VCaP (cell line): Measurements from ENCODE around the gene DTNB.

Experiments
- H3K27ac ChIP-seq: fragments of 450-650 bp; 2 replicates; pipeline ENCODE4 v1.5.1; 2017
- TF ChIP-seq, protein P1 (sequence below): fragments of 450-650 bp; conservative IDR thresholded peaks from 2 replicates; pipeline ENCODE4 v1.5.1; 2017; ENCODE audit warnings: mild to moderate bottlenecking, moderate library complexity

The DTNB gene

GRCh38 chr2:25620711-25621110, 52.7 kb downstream of the DTNB start:
- H3K27ac ChIP-seq = no peak overlapping the region
- TF ChIP-seq, protein P1, sequence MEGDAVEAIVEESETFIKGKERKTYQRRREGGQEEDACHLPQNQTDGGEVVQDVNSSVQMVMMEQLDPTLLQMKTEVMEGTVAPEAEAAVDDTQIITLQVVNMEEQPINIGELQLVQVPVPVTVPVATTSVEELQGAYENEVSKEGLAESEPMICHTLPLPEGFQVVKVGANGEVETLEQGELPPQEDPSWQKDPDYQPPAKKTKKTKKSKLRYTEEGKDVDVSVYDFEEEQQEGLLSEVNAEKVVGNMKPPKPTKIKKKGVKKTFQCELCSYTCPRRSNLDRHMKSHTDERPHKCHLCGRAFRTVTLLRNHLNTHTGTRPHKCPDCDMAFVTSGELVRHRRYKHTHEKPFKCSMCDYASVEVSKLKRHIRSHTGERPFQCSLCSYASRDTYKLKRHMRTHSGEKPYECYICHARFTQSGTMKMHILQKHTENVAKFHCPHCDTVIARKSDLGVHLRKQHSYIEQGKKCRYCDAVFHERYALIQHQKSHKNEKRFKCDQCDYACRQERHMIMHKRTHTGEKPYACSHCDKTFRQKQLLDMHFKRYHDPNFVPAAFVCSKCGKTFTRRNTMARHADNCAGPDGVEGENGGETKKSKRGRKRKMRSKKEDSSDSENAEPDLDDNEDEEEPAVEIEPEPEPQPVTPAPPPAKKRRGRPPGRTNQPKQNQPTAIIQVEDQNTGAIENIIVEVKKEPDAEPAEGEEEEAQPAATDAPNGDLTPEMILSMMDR = no peak

DNA sequence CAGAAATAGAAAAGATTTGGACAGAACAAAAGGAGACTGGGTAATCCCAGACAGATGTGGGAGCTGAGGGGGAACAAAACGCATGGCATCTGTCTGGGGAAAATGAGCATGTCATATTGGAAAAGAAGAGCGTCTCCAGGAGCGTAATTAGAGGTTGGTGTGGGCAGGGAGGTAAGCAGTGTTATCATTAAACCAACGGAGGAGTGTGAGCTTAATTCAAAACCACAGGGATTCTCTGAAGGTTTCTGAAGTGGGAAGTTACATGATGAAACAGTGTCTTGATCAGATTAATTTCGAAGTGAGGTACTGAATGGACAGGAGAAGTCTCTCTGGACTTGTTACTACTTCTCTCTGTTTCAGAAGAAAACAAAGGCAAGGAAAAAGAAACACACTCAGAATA, 53.3 kb downstream of the DTNB start:
- peak overlapping the region; percentile 50; the same call in 1 of the 2 replicates for H3K27ac ChIP-seq
- TF ChIP-seq, protein P1 = no peak

DNA sequence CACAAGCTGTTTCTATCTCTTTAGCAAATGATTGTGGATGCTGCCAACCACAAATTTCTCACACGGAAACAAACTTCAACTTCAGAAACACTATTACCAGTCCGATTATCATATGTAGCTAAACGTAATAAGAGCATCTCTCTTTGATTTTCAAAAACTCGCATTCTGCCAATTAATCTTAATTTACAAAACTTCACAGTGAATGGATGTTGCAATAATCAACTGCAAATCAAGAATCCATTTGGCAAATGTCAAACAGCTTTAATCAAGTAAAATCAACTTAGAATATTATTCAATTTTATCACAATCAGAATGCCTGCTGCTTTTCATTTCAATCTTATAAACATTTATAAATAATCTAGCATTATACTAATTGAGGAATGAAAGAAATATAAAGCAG, 54.2 kb downstream of the DTNB start:
- H3K27ac ChIP-seq = peak overlapping the region; percentile 50; the same call in 1 of the 2 replicates
- TF ChIP-seq, protein P1 = no peak

GRCh38 chr2:25618676-25619075, 54.7 kb downstream of the DTNB start:
- TF ChIP-seq, protein P1 = no peak
- peak overlapping the region; percentile 50; the same call in 1 of the 2 replicates for H3K27ac ChIP-seq

DNA sequence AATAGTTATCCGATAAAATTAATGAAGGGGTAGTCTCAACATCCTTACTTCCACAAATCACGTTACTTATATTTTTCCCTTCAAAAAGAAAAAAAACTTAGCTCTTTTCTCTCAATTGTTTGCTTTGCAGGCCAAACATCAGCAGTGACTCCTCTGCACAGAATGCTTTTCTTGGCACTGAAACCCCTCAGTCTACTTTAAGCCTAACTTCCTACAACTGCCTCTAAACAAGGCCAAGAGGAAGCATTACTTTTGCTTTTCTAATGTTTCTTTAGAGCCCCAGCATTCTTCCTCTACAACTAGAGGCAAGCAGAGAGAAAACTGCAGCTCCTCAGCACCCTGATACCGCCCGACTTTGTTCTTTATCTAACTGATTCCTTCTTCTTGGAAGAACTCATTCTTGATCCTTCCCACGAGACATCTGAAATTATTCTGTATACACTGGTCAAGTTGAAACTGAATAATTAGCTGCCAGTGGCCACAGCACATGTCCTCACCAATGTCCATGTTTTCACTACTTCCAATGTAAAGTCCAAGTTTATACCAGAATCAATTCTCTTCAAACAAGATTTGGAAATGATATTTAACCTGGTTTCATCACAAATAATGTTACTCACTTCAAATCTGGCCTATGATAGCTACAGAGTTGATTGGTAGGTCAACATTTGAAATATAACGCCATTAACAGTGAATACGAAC, 55.3 kb downstream of the DTNB start:
- peak overlapping the region; percentile 50; the same call in 1 of the 2 replicates for H3K27ac ChIP-seq
- TF ChIP-seq, protein P1 = no peak

DNA sequence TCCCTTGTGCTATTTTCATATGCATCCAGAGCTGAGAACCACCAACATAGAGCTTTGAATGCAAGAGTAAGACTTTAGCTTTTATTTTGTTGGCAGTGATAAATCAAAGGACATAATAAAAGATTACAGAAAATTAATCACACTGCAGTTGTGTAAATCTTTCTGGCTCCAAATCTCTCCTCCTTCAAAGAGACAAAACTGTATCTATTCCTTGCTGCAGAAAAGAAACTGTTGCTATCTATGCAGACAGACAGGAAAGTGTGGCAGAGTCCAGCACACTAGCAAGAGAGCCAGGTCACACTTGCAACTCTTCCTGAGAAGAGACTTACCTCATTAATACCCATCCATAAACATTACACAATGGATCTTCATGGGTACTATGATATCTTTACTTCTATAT, 57.5 kb downstream of the DTNB start:
- TF ChIP-seq, protein P1 = no peak
- no peak overlapping the region for H3K27ac ChIP-seq

GRCh38 chr2:25615386-25615785, 58.0 kb downstream of the DTNB start:
- no peak overlapping the region for H3K27ac ChIP-seq
- TF ChIP-seq, protein P1 = no peak
